GM18520 (cell line): ENCODE measurements around the gene MTMR12.
A peak's percentile ranks its signal among the peaks of the same experiment; 100 is the strongest.

Experiments
- ATAC-seq: cut with Tn5 transposase; IDR thresholded peaks from one replicate; pipeline ENCODE4 v1.9.1; 2021; ENCODE audit not compliant: unreplicated experiment

MTMR12 gene

GRCh38 chr5:32277798-32278197 lies 34.9 kb downstream of the MTMR12 start:
- no peak for ATAC-seq

GRCh38 chr5:32276173-32276853 lies 36.4 kb downstream of the MTMR12 start:
- ATAC-seq = no peak

DNA sequence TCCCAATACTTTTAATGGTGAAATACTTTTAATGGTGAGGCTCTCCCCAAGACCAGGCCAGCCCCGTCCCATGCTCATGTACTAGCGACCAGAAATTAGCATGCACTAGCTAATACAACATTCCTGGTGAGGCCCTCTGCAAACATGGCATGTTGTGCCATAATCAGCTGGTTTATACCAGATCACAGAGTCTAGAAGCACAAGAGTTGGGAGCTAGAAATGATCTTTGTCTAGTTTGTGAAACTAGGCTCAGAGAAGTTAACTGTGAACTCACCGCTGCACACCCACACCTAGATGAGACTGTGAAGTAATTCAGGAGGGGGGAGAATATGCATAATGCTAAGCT lies 37.4 kb downstream of the MTMR12 start:
- no peak for ATAC-seq

DNA sequence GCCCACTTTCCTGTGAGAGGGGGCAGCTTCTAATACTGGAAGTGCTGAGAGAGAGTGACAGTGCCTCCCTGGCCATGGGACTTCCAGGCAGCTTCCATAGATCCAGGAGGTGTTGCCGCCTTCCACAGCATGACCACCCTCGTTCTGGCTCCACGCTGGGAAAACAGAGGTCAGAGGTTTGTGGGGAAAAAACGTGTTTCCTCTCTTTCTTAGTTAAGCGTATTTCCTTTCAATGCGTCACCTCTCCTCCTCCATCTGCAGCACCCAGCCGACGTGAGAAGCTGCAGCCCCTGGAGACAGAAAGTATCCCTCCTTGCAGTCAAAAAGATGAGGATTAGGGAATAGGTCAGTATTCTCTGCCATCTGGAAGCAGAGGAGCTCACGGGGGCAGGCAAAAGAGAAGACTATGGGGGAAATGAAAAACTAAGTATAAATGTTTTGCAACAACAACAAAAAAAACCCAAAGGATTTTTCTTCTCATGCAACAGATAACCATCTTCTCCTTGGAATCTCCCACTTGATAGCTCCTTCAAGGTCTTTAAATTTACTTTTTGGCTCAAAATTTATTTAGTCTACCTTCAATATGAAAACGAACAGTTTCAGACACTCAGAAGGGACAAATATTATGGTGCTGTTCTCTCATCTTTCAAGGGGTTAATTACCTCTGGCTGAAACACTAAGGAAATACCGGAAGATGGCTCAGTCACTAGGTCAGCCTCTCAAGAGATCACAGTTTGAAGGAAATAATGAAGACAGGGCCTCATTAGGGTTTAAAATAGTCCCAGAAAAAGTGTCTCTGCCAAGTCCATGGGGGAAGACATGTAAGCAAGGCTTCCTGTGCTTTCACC lies 38.0 kb downstream of the MTMR12 start:
- no peak for ATAC-seq

GRCh38 chr5:32273821-32274220 lies 38.9 kb downstream of the MTMR12 start:
- ATAC-seq = no peak

- no peak for ATAC-seq
Observed at GRCh38 chr5:32272746-32273145, 40.0 kb downstream of the MTMR12 start.

DNA sequence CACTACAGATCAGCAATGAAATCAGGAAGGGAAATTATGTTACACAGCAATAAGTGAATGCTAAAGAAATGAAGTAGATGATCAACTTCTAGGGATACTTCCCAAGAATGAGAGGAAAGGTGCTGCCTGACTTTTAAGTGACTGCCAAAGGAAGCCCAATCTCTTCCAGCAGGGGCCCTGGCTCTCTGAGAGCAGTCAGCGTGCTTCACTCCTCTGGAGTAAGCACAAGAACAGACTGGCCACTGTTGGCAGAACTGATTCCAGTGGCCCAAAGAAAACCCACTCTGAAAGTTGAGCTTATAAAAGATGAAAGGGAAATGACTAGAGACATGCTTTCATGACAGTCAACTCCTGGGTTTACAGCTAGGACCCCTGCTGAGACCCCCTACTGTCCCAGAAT lies 41.8 kb downstream of the MTMR12 start:
- no peak for ATAC-seq

- ATAC-seq = no peak
Observed at GRCh38 chr5:32270178-32270577, 42.6 kb downstream of the MTMR12 start.

- ATAC-seq = no peak
Observed at GRCh38 chr5:32265902-32266301, 46.8 kb downstream of the MTMR12 start.

DNA sequence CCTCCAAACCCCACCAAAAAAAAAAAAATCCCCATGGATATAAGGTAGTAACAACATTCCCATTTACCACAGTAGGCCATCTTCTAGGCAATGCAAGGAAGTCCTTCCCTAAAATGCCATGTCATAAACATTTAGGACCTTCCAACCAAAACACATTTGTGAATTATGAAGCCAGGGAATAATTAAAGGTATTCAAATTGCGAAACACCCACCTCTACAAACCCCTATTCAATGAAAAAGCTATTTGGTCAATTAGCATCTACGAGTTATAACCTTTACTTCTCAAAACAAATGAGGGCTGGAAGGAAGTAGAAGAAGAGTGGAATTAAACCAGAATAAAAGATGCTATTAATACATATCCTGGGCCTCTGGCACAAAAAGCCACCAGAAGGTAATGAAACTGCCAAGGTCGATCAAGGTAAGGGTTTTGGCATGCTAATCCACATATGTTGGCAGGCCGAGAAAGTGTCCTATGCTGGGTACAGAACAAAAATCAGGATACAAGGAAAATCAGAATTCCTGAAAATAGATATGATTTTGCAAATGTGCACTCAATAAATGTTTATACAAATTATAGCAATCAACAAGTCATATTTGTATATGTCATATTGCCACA lies 47.7 kb downstream of the MTMR12 start:
- no peak for ATAC-seq

GRCh38 chr5:32263684-32264083 lies 49.1 kb downstream of the MTMR12 start:
- ATAC-seq = no peak

- ATAC-seq = peak; percentile 83
Observed at GRCh38 chr5:32261198-32261597, 51.5 kb downstream of the MTMR12 start.

DNA sequence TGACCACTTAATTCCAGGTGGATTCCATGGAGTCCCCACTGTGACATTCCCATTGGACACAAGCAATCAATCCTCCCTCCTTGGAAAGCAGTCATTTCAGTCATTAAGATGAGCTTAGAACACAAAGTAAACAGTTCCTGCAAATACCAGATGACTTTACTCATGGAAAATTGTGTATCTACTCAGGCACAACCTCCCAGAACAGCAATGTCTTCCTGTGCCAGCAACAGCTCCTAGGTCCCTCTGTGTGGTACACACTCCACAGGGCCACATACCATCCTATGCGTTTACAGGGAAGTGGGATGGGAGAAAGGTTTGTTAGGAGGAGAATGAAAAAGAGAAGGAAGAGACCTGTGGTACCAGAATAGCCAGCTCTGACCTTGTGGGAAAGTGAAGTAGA lies 53.7 kb downstream of the MTMR12 start:
- ATAC-seq = no peak

- no peak for ATAC-seq
Observed at GRCh38 chr5:32258424-32258823, 54.3 kb downstream of the MTMR12 start.

DNA sequence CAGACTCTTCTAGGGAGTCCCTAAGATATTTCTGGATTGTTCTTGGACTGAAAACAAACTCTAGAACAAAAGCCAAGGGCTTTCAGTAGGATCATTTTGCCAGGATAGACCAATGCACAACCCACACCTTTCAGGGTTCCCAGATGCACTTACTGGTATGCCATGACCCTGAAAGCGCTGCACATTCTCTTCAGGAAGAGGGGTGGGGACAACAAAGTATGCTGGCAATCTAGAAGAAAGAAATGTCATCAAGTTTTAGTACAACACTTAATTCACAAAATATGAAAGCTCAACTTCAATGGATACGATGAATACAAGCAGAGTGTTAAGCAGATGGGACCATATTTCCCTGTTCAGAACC lies 57.2 kb downstream of the MTMR12 start:
- no peak for ATAC-seq

- ATAC-seq = no peak
Observed at GRCh38 chr5:32254881-32255539, 57.7 kb downstream of the MTMR12 start.

GRCh38 chr5:32251871-32252458 lies 60.8 kb downstream of the MTMR12 start:
- ATAC-seq = no peak

DNA sequence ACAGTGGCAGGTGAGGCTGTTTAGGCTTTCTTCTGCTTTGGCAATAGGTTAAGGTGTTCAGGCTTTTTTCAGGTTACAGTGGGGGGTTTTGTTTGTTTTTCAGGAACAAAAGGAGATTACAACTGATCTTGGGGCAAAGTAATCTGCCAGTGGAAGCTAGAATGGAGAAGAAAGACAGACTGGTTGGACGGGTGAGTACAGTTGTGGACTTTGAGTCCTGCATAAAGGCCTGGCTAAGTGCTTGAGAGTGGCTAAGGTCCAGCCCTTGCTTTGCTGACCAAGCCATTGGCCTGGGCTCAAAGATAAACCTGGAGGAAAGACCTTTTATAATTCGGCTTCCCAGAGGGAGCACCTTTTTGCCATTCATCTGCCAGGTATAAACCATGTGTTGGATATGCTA lies 63.1 kb downstream of the MTMR12 start:
- ATAC-seq = no peak

- ATAC-seq = no peak
Observed at GRCh38 chr5:32245742-32246141, 67.0 kb downstream of the MTMR12 start.

DNA sequence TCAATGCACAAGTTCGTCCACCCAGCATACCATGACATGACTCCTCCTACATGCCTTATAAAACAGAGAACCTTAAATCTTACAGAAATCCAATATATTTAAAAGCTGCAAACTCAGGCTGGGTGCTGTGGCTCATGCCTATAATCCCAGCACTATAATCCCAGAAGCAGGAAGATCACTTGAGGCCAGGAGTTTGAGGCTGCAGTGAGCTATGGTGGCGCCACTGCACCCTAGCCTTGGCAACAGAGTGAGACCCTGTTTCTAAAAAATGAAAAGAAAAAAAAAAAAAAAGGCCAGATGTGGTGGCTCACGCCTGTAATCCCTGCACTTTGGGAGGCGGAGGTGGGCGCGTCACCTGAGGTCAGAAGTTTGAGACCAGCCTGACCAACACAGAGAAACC lies 68.7 kb downstream of the MTMR12 start:
- ATAC-seq = no peak

- peak; percentile 45 for ATAC-seq
Observed at GRCh38 chr5:32241034-32241783, 71.5 kb downstream of the MTMR12 start.
